Liver (tissue), 9 donors: ENCODE results near the gene KRR1. TPM values are rescaled to one million over a fixed set of nuclear protein-coding genes. Genes with fewer than 3 reads are reported as not detected.
"Not testable (repeated sequence)": the region's sequence is repeated elsewhere in the genome, so short reads cannot be mapped to it uniquely, and the experiment has no call there.

ENCODE experiments used
- DNase-seq: peaks from one replicate; pipeline ENCODE4 v3.0.0-alpha.2; 2017; ENCODE audit warnings: low spot score
- H3K27ac ChIP-seq, 2 donors: one replicate each; pipeline ENCODE4 v1.7.0; 2013; ENCODE audit warnings: inconsistent platforms in 2 of 2, low read length in 2 of 2, control low read depth in 1 of 2, low read depth in 1 of 2, mild to moderate bottlenecking in 1 of 2
- H3K27me3 ChIP-seq, 4 donors: one replicate each; pipeline versions ENCODE4 v1.6.1 to v1.7.0; 2013; ENCODE audit warnings: low read length in 3 of 4, inconsistent platforms in 1 of 4, mild to moderate bottlenecking in 1 of 4, moderate library complexity in 1 of 4; ENCODE audit not compliant: control insufficient read depth in 4 of 4, insufficient read depth in 4 of 4
- H3K36me3 ChIP-seq, 4 donors: one replicate each; pipeline versions ENCODE4 v1.6.1 to v1.7.0; 2013; ENCODE audit warnings: low read length in 3 of 4, mild to moderate bottlenecking in 3 of 4, low read depth in 1 of 4, moderate library complexity in 1 of 4; ENCODE audit not compliant: control insufficient read depth in 4 of 4, insufficient read depth in 3 of 4
- H3K4me1 ChIP-seq, 4 donors: one replicate each; pipeline versions ENCODE4 v1.6.1 to v1.7.0; 2013; ENCODE audit warnings: low read length in 3 of 4, mild to moderate bottlenecking in 3 of 4, moderate library complexity in 1 of 4; ENCODE audit not compliant: control insufficient read depth in 4 of 4, insufficient read depth in 4 of 4
- H3K4me3 ChIP-seq, 3 donors: one replicate each; pipeline versions ENCODE4 v1.6.1 to v1.7.0; 2013; ENCODE audit warnings: low read length in 3 of 3, control low read depth in 1 of 3, low read depth in 1 of 3, mild to moderate bottlenecking in 1 of 3
- H3K9ac ChIP-seq, 2 donors: one replicate each; pipeline ENCODE4 v1.7.0; 2013; ENCODE audit warnings: low read length in 2 of 2, mild to moderate bottlenecking in 2 of 2, moderate library complexity in 2 of 2, control low read depth in 1 of 2, low read depth in 1 of 2
- H3K9me3 ChIP-seq, 4 donors: one replicate each; pipeline versions ENCODE4 v1.6.1 to v1.7.0; 2013; ENCODE audit warnings: low read length in 3 of 4; ENCODE audit not compliant: control insufficient read depth in 4 of 4
- EGR1 ChIP-seq, 2 donors: IDR thresholded peaks; 2 replicates each; pipeline ENCODE4 v1.6.1; 2016 to 2018; ENCODE audit warnings: antibody characterized with exemption in 2 of 2, low read depth in 2 of 2
- FOXA1 ChIP-seq: IDR thresholded peaks from 2 replicates; pipeline ENCODE4 v1.6.1; 2016; ENCODE audit warnings: antibody characterized with exemption
- FOXA2 ChIP-seq: IDR thresholded peaks from 2 replicates; pipeline ENCODE4 v1.6.1; 2016; ENCODE audit warnings: antibody characterized with exemption
- HNF4A ChIP-seq, 2 donors: conservative IDR thresholded peaks; 2 replicates each; pipeline ENCODE4 v1.6.1; 2016; ENCODE audit warnings: antibody characterized with exemption in 2 of 2, mild to moderate bottlenecking in 2 of 2
- HNF4G ChIP-seq: IDR thresholded peaks from 2 replicates; pipeline ENCODE4 v1.6.1; 2016; ENCODE audit warnings: antibody characterized with exemption
- JUND ChIP-seq, 2 donors: IDR thresholded peaks; 2 replicates each; pipeline ENCODE4 v1.6.1; 2016; ENCODE audit warnings: antibody characterized with exemption in 2 of 2
- MAX ChIP-seq: IDR thresholded peaks from 2 replicates; pipeline ENCODE4 v1.6.1; 2016; ENCODE audit warnings: antibody characterized with exemption
- NR2F2 ChIP-seq: IDR thresholded peaks from 2 replicates; pipeline ENCODE4 v1.6.1; 2016; ENCODE audit warnings: antibody characterized with exemption
- RAD21 ChIP-seq, 2 donors: IDR thresholded peaks; 2 replicates each; pipeline ENCODE4 v1.6.1; 2016; ENCODE audit warnings: antibody characterized with exemption in 2 of 2, mild to moderate bottlenecking in 2 of 2
- RXRA ChIP-seq, 2 donors: IDR thresholded peaks; 2 replicates each; pipeline ENCODE4 v1.6.1; 2017 to 2018; ENCODE audit warnings: antibody characterized with exemption in 2 of 2, mild to moderate bottlenecking in 1 of 2
- SP1 ChIP-seq: IDR thresholded peaks from 2 replicates; pipeline ENCODE4 v1.6.1; 2018; ENCODE audit warnings: antibody characterized with exemption, mild to moderate bottlenecking
- TAF1 ChIP-seq: conservative IDR thresholded peaks from 2 replicates; pipeline ENCODE4 v1.6.1; 2016; ENCODE audit warnings: antibody characterized with exemption, mild to moderate bottlenecking
- YY1 ChIP-seq: IDR thresholded peaks from 2 replicates; pipeline ENCODE4 v1.6.1; 2016; ENCODE audit warnings: antibody characterized with exemption, mild to moderate bottlenecking
- ZBTB33 ChIP-seq: IDR thresholded peaks from 2 replicates; pipeline ENCODE4 v1.6.1; 2016; ENCODE audit warnings: antibody characterized with exemption
- WGBS: extraction: QIAGEN DNeasy Blood & Tissue Kit; methylation state at CpG from one replicate; pipeline ENCODE4 v1.1.7; 2013; 5-methylcytosine and 5-hydroxymethylcytosine counted together
- polyA plus RNA-seq, 2 donors: library from polyadenylated mRNA; stranded (reverse) in 1 of 2; unstranded in 1 of 2; fragments of 200-250 nt in 1 of 2; fragments of >200 nt in 1 of 2; fragmentation: Nextera tagmentation in 1 of 2; extraction: Ambion mirVana in 1 of 2; gene quantifications; one replicate each; pipeline versions ENCODE4 v1.2.1 to v1.2.3, GENCODE V29; 2013 to 2015
- total RNA-seq, 2 donors: library from RNA; depleted of rRNA; stranded (reverse); fragments of >200 nt; gene quantifications; one replicate each; pipeline ENCODE4 v1.2.3, GENCODE V29; 2014
- TF ChIP-seq, protein P1 (sequence below): fragments of 150-350 bp; IDR thresholded peaks from 2 replicates; pipeline ENCODE4 v1.5.1; 2017; ENCODE audit warnings: improper control_type of control experiment, low read depth, low read length; ENCODE audit not compliant: missing input control
- TF ChIP-seq, protein P2 (sequence below): IDR thresholded peaks from 2 replicates; pipeline ENCODE4 v1.6.1; 2016; ENCODE audit warnings: antibody characterized with exemption, mild to moderate bottlenecking
- donor health status: healthy.
- donor health status: healthy.
- donor health status: healthy.
- donor health status: healthy.
- donor health status: healthy.

KRR1 gene
- total and polyA plus RNA-seq, 4 donors = 9.9 to 19.8 (median 14.9) TPM

DNA sequence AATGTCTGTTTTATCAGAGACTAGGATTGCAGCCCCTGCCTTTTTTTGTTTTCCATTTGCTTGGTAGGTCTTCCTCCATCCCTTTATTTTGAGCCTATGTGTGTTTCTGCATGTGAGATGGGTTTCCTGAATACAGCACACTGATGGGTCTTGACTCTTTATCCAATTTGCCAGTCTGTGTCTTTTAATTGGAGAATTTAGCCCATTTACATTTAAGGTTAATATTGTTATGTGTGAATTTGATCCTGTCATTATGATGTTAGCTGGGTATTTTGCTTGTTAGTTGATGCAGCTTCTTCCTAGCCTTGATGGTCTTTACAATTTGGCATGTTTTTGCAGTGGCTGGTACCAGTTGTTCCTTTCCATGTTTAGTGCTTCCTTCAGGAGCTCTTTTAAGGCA is 9.8 kb upstream of the KRR1 start:
- not testable (repeated sequence) for DNase-seq, H3K27ac ChIP-seq, H3K4me3 ChIP-seq, H3K9ac ChIP-seq, H3K9me3 ChIP-seq, H3K36me3 ChIP-seq, H3K27me3 ChIP-seq, H3K4me1 ChIP-seq

DNA sequence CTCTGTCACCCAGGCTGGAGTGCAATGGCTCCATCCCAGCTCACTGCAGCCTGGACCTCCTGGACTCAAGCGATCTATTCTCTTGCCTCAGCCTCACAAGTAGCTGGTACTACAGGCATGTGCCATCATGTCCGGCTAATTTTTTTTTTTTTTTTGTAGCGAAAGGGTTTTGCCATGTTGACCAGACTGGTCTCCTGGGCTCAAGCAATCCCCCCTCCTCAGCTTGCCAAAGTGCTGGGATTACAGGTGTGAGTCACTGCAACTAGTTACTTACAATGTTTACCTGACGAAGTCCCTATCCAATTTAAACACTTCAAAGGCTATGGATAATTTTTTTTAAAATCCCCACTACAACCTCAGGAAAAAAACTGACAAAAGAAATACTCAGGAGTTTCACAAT is 1.8 kb downstream of the KRR1 start:
- Histone ChIP-seq H3K9ac (peak overlapping the region in 1 of 2 donors; percentile 25), H3K9me3 (no peaks in the 10 kb centered on the region), H3K4me3 (no peak overlapping the region), H3K27me3 (no peaks in the 10 kb centered on the region), H3K36me3 (peaks cover 0 to 5% (median 4%) of the 10 kb centered on the region in 4 donors), H3K4me1 (peaks cover 0 to 37% (median 30%) of the 10 kb centered on the region in 4 donors), H3K27ac (no peak overlapping the region)
- no peak for DNase-seq
- TF ChIP-seq RAD21 (IDR thresholded peaks at IDR 0.05) = no peak
- TF ChIP-seq FOXA1 = no peak
- TF ChIP-seq JUND (IDR thresholded peaks at IDR 0.05) = no peak
- TF ChIP-seq, protein P1, sequence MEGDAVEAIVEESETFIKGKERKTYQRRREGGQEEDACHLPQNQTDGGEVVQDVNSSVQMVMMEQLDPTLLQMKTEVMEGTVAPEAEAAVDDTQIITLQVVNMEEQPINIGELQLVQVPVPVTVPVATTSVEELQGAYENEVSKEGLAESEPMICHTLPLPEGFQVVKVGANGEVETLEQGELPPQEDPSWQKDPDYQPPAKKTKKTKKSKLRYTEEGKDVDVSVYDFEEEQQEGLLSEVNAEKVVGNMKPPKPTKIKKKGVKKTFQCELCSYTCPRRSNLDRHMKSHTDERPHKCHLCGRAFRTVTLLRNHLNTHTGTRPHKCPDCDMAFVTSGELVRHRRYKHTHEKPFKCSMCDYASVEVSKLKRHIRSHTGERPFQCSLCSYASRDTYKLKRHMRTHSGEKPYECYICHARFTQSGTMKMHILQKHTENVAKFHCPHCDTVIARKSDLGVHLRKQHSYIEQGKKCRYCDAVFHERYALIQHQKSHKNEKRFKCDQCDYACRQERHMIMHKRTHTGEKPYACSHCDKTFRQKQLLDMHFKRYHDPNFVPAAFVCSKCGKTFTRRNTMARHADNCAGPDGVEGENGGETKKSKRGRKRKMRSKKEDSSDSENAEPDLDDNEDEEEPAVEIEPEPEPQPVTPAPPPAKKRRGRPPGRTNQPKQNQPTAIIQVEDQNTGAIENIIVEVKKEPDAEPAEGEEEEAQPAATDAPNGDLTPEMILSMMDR = no peak
- TF ChIP-seq, protein P2, sequence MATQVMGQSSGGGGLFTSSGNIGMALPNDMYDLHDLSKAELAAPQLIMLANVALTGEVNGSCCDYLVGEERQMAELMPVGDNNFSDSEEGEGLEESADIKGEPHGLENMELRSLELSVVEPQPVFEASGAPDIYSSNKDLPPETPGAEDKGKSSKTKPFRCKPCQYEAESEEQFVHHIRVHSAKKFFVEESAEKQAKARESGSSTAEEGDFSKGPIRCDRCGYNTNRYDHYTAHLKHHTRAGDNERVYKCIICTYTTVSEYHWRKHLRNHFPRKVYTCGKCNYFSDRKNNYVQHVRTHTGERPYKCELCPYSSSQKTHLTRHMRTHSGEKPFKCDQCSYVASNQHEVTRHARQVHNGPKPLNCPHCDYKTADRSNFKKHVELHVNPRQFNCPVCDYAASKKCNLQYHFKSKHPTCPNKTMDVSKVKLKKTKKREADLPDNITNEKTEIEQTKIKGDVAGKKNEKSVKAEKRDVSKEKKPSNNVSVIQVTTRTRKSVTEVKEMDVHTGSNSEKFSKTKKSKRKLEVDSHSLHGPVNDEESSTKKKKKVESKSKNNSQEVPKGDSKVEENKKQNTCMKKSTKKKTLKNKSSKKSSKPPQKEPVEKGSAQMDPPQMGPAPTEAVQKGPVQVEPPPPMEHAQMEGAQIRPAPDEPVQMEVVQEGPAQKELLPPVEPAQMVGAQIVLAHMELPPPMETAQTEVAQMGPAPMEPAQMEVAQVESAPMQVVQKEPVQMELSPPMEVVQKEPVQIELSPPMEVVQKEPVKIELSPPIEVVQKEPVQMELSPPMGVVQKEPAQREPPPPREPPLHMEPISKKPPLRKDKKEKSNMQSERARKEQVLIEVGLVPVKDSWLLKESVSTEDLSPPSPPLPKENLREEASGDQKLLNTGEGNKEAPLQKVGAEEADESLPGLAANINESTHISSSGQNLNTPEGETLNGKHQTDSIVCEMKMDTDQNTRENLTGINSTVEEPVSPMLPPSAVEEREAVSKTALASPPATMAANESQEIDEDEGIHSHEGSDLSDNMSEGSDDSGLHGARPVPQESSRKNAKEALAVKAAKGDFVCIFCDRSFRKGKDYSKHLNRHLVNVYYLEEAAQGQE = no peak
- TF ChIP-seq MAX = no peak
- TF ChIP-seq NR2F2 = no peak
- TF ChIP-seq FOXA2 = no peak
- TF ChIP-seq HNF4G = no peak
- TF ChIP-seq YY1 = no peak
- TF ChIP-seq SP1 = no peak
- 70% methylated on average over 4 of the region's 4 CpGs for WGBS

DNA sequence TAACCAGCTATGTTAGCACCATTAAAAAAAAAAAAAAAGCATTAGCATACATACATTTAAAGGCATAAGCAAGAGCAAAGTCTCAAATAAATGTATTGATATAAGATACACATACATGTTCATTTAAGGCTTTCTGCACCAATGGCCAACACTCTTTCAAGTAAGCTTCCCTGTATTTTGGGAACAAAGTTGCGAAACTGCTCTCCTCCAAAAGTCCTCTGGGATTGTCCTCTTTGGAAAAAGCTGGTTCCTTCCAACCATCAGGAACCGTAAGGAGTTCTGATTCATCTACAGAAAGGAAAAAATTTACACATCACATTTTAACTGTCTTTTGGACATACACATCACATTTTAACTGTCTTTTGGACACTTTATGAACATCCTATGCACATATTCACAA is 3.2 kb downstream of the KRR1 start:
- no peak overlapping the region for H3K9ac ChIP-seq
- WGBS = 84% methylated on average over 2 of the region's 2 CpGs
- peaks cover 0 to 9% (median 5%) of the 10 kb centered on the region in 4 donors for H3K36me3 ChIP-seq
- no peaks in the 10 kb centered on the region for H3K27me3 ChIP-seq
- DNase-seq = no peak
- H3K9me3 ChIP-seq = no peaks in the 10 kb centered on the region
- H3K4me1 ChIP-seq = peaks cover 0 to 47% (median 39%) of the 10 kb centered on the region in 4 donors
- H3K4me3 ChIP-seq = no peak overlapping the region
- no peak overlapping the region for H3K27ac ChIP-seq
- TF ChIP-seq EGR1 (IDR thresholded peaks at IDR 0.05; ENCODE audit: low read depth in 2 of 2) (no peak), HNF4A (conservative IDR thresholded peaks at IDR 0.05) (no peak), YY1 (no peak), FOXA1 (no peak), JUND (IDR thresholded peaks at IDR 0.05) (no peak), MAX (no peak), ZBTB33 (no peak), HNF4G (no peak), FOXA2 (no peak), NR2F2 (no peak), TAF1 (no peak), RXRA (IDR thresholded peaks at IDR 0.05) (no peak)
- TF ChIP-seq, protein P1 = no peak
